ENCODE measurements around the gene ATAT1. TPM values are rescaled to one million over a fixed set of nuclear protein-coding genes. Genes with fewer than 3 reads are reported as not detected.
A peak's percentile ranks its signal among the peaks of the same experiment; 100 is the strongest.

ATAT1 gene
- total and polyA plus RNA-seq, 9 of the 15 experiments (the other 6 are each of a cell fraction or from before 2014, with no cell fraction given), result 0.65 to 5.8 (median 1.6) TPM

GRCh38 chr6:30678964-30679726 lies 52.5 kb downstream of the ATAT1 start (continued):
- TF ChIP-seq SMAD4 (CRISPR knock-in tag; conservative IDR thresholded peaks at IDR 0.05) (0 out of 2 replicates have a peak, but pooled peaks have one; percentile 16), ZNF561 (CRISPR knock-in tag; conservative IDR thresholded peaks at IDR 0.05) (no peak), CREB3 (tag; conservative IDR thresholded peaks at IDR 0.05; ENCODE audit: low read depth) (no peak), ZNF217 (CRISPR knock-in tag; IDR thresholded peaks at IDR 0.05) (no peak), TBL1XR1 (IDR thresholded peaks at IDR 0.05; ENCODE audit: low read length in 2 of 2) (peak in 1 of 2 experiments; percentile 72; a peak in 1 of 4 replicates), DEAF1 (CRISPR knock-in tag; IDR thresholded peaks at IDR 0.05) (peak; percentile 97), ZNF24 (IDR thresholded peaks at IDR 0.05) (peak; percentile 63; the same call in 1 of the 2 replicates), CLOCK (CRISPR knock-in tag; IDR thresholded peaks at IDR 0.05; ENCODE audit: borderline replicate concordance) (no peak), CHCHD3 (CRISPR knock-in tag; IDR thresholded peaks at IDR 0.05) (no peak), HLTF (IDR thresholded peaks at IDR 0.05) (0 out of 2 replicates have a peak, but pooled peaks have one; percentile 52), SRSF9 (IDR thresholded peaks at IDR 0.05; ENCODE audit: borderline replicate concordance, low read depth, low read length) (no peak), ATF7 (IDR thresholded peaks at IDR 0.05) (peak; percentile 68), E4F1 (CRISPR knock-in tag; IDR thresholded peaks at IDR 0.05; ENCODE audit: borderline replicate concordance) (no peak), ZNF436 (CRISPR knock-in tag; IDR thresholded peaks at IDR 0.05) (no peak), ZBED1 (IDR thresholded peaks at IDR 0.05) (no peak), HCFC1 (IDR thresholded peaks at IDR 0.05; ENCODE audit: low read depth, low read length) (peak; percentile 54; the same call in 1 of the 2 replicates), ZNF175 (CRISPR knock-in tag; IDR thresholded peaks at IDR 0.05; ENCODE audit: low read depth) (no peak), ZNF586 (CRISPR knock-in tag; conservative IDR thresholded peaks at IDR 0.05) (no peak), SRSF3 (IDR thresholded peaks at IDR 0.05; ENCODE audit: insufficient read depth, low read length) (no peak), PCBP2 (IDR thresholded peaks at IDR 0.05; ENCODE audit: low read depth, low read length, poor library complexity, severe bottlenecking) (no peak)

Measured in K562 (cell line).